Sigmoid colon (tissue), 7 donors: ENCODE data around the gene GTF3C5. TPM values are rescaled to one million over a fixed set of nuclear protein-coding genes. Genes with fewer than 3 reads are reported as not detected.

ENCODE experiments used
- DNase-seq: peaks from one replicate; pipeline ENCODE4 v3.0.0-alpha.2; 2019
- H3K27ac ChIP-seq, 4 donors: fragments of 200-600 bp; sonication (generic); one replicate each; pipeline ENCODE4 v1.5.1; 2016 to 2019; ENCODE audit warnings: mild to moderate bottlenecking in 1 of 4
- H3K27me3 ChIP-seq, 3 donors: fragments of 200-600 bp; sonication (generic); one replicate each; pipeline ENCODE4 v1.5.1; 2019; ENCODE audit warnings: mild to moderate bottlenecking in 1 of 3
- H3K36me3 ChIP-seq, 4 donors: fragments of 200-600 bp; sonication (generic); one replicate each; pipeline ENCODE4 v1.5.1; 2016 to 2019
- H3K4me1 ChIP-seq, 4 donors: fragments of 200-600 bp; sonication (generic); one replicate each; pipeline ENCODE4 v1.5.1; 2017 to 2019
- H3K4me3 ChIP-seq, 4 donors: fragments of 200-600 bp; sonication (generic); one replicate each; pipeline ENCODE4 v1.5.1; 2017 to 2019; ENCODE audit warnings: mild to moderate bottlenecking in 2 of 4, moderate library complexity in 1 of 4
- H3K9me3 ChIP-seq, 4 donors: fragments of 200-600 bp in 3 of 4; sonication (generic) in 3 of 4; one replicate each; pipeline versions ENCODE4 v1.5.1 to v1.6.1; 2013 to 2019
- CTCF ChIP-seq, 4 experiments: fragments of 450-650 bp in 3 of 4; fragments of 200-600 bp in 1 of 4; IDR thresholded peaks; one replicate each; pipeline ENCODE4 v1.5.1; 2016 to 2019; ENCODE audit warnings: antibody characterized with exemption in 4 of 4, mild to moderate bottlenecking in 3 of 4, moderate library complexity in 2 of 4
- EP300 ChIP-seq, 4 donors: sonication (generic); formaldehyde crosslinking; IDR thresholded peaks; one replicate each; pipeline ENCODE4 v1.6.1; 2017; ENCODE audit warnings: antibody characterized with exemption in 4 of 4
- POLR2A ChIP-seq, 2 donors: fragments of 450-650 bp; IDR thresholded peaks; one replicate each; pipeline ENCODE4 v1.6.1; 2016; ENCODE audit warnings: antibody characterized with exemption in 2 of 2, mild to moderate bottlenecking in 2 of 2, moderate library complexity in 2 of 2
- POLR2AphosphoS5 ChIP-seq, 4 donors: sonication (generic); formaldehyde crosslinking; IDR thresholded peaks; one replicate each; pipeline ENCODE4 v1.6.1; 2017; ENCODE audit warnings: antibody characterized with exemption in 4 of 4
- WGBS, 2 donors: extraction: QIAGEN DNeasy Blood & Tissue Kit; methylation state at CpG; one replicate each; pipeline ENCODE4 v1.1.7; 2013; 5-methylcytosine and 5-hydroxymethylcytosine counted together
- intact Hi-C: fragments of 100-400 bp; cut with DNase I; formaldehyde crosslinking; loops from one replicate; pipeline ENCODE4 v1.15.1; 2023
- polyA plus RNA-seq, 3 donors: library from polyadenylated mRNA; stranded (reverse); fragments of 200-250 nt; gene quantifications; one replicate each; pipeline ENCODE4 v1.2.3, GENCODE V29; 2013
- total RNA-seq, 4 donors: library from RNA; depleted of rRNA; stranded (reverse); fragments of >200 nt; gene quantifications; one replicate each; pipeline ENCODE4 v1.1.0, GENCODE V29; 2016
- donor health status: healthy with polysubstance abuse.
- donor health status: Bipolar disorder and iron deficiency.
- donor health status: healthy.

GTF3C5 gene
- total and polyA plus RNA-seq, 7 donors, result 25.8 to 52.7 (median 47.1) TPM

- intact Hi-C loops, result no loop called here
- H3K4me1 ChIP-seq, result no peaks in the 10 kb centered on the region
- no peaks in the 10 kb centered on the region for H3K9me3 ChIP-seq
- no peak for TF ChIP-seq EP300 (IDR thresholded peaks at IDR 0.05)
- TF ChIP-seq POLR2A (IDR thresholded peaks at IDR 0.05), result no peak
- TF ChIP-seq POLR2AphosphoS5 (IDR thresholded peaks at IDR 0.05), result no peak
- no peak for TF ChIP-seq CTCF (IDR thresholded peaks at IDR 0.05)
- no peak overlapping the region for H3K27ac ChIP-seq
- H3K27me3 ChIP-seq, result peaks cover 0 to 58% (median 15%) of the 10 kb centered on the region in 3 donors
- DNase-seq, result no peak
- H3K36me3 ChIP-seq, result no peaks in the 10 kb centered on the region
- no peak overlapping the region for H3K4me3 ChIP-seq
- WGBS, 2 donors, result 76 to 84% methylated on average over 18 of the region's 18 CpGs
These were observed 31.8 kb upstream of the GTF3C5 start for GRCh38 chr9:132998831-132999635.

- intact Hi-C loops, result no loop called here
- no peak for DNase-seq
- no peak overlapping the region for H3K4me3 ChIP-seq
- WGBS, 2 donors, result 50 to 55% methylated on average over 13 of the region's 13 CpGs
- H3K36me3 ChIP-seq, result no peaks in the 10 kb centered on the region
- H3K27ac ChIP-seq, result no peak overlapping the region
- no peak for TF ChIP-seq EP300 (IDR thresholded peaks at IDR 0.05)
- TF ChIP-seq POLR2AphosphoS5 (IDR thresholded peaks at IDR 0.05), result no peak
- TF ChIP-seq POLR2A (IDR thresholded peaks at IDR 0.05), result no peak
- TF ChIP-seq CTCF (IDR thresholded peaks at IDR 0.05), result no peak
- no peaks in the 10 kb centered on the region for H3K9me3 ChIP-seq
- H3K4me1 ChIP-seq, result no peaks in the 10 kb centered on the region
- peaks cover 0 to 43% (median 4%) of the 10 kb centered on the region in 3 donors for H3K27me3 ChIP-seq
These were observed 28.4 kb upstream of the GTF3C5 start for GRCh38 chr9:133002147-133003070.

GRCh38 chr9:133003071-133003461 is 27.7 kb upstream of the GTF3C5 start:
- intact Hi-C loops, result no loop called here
- DNase-seq, result no peak
- H3K9me3 ChIP-seq, result no peaks in the 10 kb centered on the region
- no peak overlapping the region for H3K27ac ChIP-seq
- TF ChIP-seq EP300 (IDR thresholded peaks at IDR 0.05) (no peak), CTCF (IDR thresholded peaks at IDR 0.05) (no peak), POLR2A (IDR thresholded peaks at IDR 0.05) (no peak), POLR2AphosphoS5 (IDR thresholded peaks at IDR 0.05) (no peak)
- no peaks in the 10 kb centered on the region for H3K36me3 ChIP-seq
- WGBS, 2 donors, result 46 to 75% methylated on average over 13 of the region's 13 CpGs
- no peaks in the 10 kb centered on the region for H3K4me1 ChIP-seq
- H3K4me3 ChIP-seq, result no peak overlapping the region
- peaks cover 0 to 41% (median 4%) of the 10 kb centered on the region in 3 donors for H3K27me3 ChIP-seq

- no peak overlapping the region for H3K4me3 ChIP-seq
- H3K36me3 ChIP-seq, result no peaks in the 10 kb centered on the region
- H3K4me1 ChIP-seq, result no peaks in the 10 kb centered on the region
- no peak overlapping the region for H3K27ac ChIP-seq
- DNase-seq, result no peak
- intact Hi-C loops, result no loop called here
- TF ChIP-seq POLR2A (IDR thresholded peaks at IDR 0.05), result no peak
- TF ChIP-seq EP300 (IDR thresholded peaks at IDR 0.05), result no peak
- no peak for TF ChIP-seq POLR2AphosphoS5 (IDR thresholded peaks at IDR 0.05)
- no peak for TF ChIP-seq CTCF (IDR thresholded peaks at IDR 0.05)
- 42 to 81% methylated on average over 9 of the region's 9 CpGs for WGBS, 2 donors
- H3K27me3 ChIP-seq, result peaks cover 0 to 42% (median 4%) of the 10 kb centered on the region in 3 donors
- H3K9me3 ChIP-seq, result no peaks in the 10 kb centered on the region
These were observed 27.1 kb upstream of the GTF3C5 start for GRCh38 chr9:133003671-133004090.
